NCI-H510A (cell line): ENCODE results near the gene CSGALNACT2.
"Not testable (repeated sequence)": the region's sequence is repeated elsewhere in the genome, so short reads cannot be mapped to it uniquely, and the experiment has no call there.

Source experiments
- DNase-seq: peaks from one replicate; lab custom pipeline; 2025; lab: John Stamatoyannopoulos, UW

CSGALNACT2 gene

GRCh38 chr10:43151371-43151770, 13.1 kb downstream of the CSGALNACT2 start:
- DNase-seq: no peak

GRCh38 chr10:43153901-43154300, 15.7 kb downstream of the CSGALNACT2 start:
- DNase-seq: no peak

GRCh38 chr10:43155221-43155620, 17.0 kb downstream of the CSGALNACT2 start:
- no peak for DNase-seq

DNA sequence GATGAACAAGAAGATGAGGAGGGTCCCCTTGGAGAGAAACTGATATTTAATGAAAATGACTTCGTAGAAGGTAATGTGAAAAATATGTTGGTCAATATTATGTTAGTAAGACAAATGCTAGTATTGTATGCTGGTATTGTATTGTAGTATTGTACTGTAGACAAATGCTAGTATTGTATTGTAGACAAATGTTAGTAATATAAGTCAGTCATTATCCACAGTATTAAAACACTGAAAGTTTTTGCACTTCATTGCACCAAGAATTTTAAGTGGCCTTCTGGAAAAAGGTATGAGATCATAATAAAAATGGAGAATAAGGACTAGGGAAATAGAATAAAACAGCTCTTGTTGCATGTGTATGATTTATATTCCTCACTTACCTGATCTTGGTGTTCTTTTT, 17.5 kb downstream of the CSGALNACT2 start:
- no peak for DNase-seq

DNA sequence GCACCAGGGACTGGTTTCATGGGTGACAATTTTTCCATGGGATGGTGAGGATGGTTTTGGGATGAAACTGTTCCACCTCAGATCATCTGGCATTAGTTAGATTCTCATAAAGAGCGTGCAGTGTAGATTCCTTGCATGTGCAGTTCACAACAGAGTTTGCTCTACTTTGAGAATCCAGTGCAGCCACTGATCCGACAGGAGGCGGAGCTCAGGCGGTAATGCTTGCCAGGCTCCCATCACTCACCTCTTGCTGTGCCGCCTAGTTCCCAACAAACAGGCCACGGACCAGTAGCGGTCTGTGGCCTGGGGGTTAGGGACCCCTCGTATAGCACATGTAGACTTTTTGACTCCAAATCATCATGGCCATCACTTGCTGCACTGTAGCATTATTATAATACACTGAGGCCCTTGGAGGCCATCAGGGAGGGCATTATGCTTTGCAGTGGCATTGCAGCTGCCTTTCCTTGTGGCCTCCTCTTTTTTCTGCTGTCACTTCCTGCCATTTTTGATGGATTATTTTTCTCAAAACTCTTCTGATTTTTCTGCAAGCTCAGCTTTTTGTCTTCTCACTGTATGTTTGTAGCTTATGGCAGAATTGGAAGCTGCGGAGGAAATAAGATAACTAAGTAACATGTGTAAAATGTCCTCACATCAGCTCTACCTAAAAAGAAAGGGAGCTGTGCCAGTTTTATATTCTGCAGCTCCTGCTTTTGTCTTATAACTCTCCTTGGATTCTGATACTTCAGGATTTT, 18.5 kb downstream of the CSGALNACT2 start:
- DNase-seq: no peak

- no peak for DNase-seq
Observed at GRCh38 chr10:43158636-43159035, 20.4 kb downstream of the CSGALNACT2 start.

GRCh38 chr10:43160046-43160920, 22.0 kb downstream of the CSGALNACT2 start:
- no peak for DNase-seq

DNA sequence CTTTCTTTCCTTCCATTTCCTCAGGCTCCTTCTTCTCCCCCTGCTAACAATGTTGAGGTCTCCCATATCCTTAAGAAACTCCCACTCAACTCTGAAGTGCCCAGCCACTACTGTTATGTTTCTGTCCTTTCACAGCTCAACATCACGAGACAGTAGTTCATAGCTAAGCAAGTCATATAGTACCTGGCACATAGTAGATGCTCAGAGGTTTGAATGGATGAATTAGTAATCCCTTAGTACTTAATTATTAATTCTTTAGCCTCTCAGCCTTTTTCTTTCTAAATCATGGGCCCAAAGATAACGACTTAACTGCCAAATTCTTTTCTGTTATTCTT, 22.6 kb downstream of the CSGALNACT2 start:
- no peak for DNase-seq

GRCh38 chr10:43162604-43163003, 24.4 kb downstream of the CSGALNACT2 start:
- DNase-seq: no peak

GRCh38 chr10:43166207-43166879, 28.1 kb downstream of the CSGALNACT2 start:
- no peak for DNase-seq

DNA sequence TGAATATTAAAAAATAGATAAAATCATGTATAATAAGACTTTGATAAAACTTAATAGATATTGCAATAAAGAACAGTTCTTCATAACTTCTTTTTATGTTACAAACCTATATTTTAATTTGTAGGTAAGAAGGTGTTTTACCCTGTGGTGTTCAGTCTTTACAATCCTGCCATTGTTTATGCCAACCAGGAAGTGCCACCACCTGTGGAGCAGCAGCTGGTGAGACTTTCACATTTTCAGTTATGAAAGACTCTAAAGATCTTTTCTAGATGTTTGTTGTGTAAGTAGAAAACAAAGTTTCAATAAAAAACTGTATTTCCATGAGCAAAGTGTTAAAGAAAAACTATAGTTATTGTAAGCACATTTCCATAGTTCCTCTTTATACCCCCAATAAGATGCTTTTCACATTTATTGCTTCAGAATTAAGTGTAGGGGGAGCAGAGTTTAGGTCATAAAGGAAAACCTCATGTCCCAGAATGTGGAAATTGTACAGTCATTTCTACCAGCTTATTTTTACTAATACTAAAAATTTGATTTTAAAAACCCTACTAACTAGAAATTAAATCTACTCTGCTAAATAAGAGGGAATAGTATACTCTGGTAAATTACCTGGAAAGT, 28.7 kb downstream of the CSGALNACT2 start:
- DNase-seq: no peak

GRCh38 chr10:43167498-43167889, 29.2 kb downstream of the CSGALNACT2 start:
- no peak for DNase-seq

GRCh38 chr10:43170491-43170890, 32.2 kb downstream of the CSGALNACT2 start:
- no peak for DNase-seq

GRCh38 chr10:43172645-43173044, 34.4 kb downstream of the CSGALNACT2 start:
- DNase-seq: no peak

GRCh38 chr10:43173120-43173519, 34.9 kb downstream of the CSGALNACT2 start:
- no peak for DNase-seq

DNA sequence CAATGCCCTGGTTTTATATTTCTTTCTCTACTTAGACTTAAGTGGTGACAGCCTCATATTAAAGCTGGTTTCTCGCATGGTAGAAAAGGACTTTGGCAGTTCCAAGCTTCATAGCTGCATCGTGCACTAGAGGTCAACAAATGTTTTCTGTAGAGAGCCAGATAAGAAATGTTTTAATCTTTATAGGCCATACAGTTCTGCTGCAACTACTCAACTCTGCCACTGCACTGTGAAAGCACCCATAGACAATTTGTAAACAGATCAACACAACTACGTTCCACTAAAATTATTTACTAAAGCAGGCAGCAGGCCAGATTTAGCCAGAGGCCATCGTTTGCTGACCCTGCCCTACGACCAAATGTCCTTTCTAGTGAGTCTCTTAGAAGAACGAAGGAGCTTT, 36.7 kb downstream of the CSGALNACT2 start:
- no peak for DNase-seq

- no peak for DNase-seq
Observed at GRCh38 chr10:43176271-43176670, 38.0 kb downstream of the CSGALNACT2 start.

GRCh38 chr10:43177595-43177994, 39.4 kb downstream of the CSGALNACT2 start:
- no peak for DNase-seq

- no peak for DNase-seq
Observed at GRCh38 chr10:43181146-43181545, 42.9 kb downstream of the CSGALNACT2 start.

DNA sequence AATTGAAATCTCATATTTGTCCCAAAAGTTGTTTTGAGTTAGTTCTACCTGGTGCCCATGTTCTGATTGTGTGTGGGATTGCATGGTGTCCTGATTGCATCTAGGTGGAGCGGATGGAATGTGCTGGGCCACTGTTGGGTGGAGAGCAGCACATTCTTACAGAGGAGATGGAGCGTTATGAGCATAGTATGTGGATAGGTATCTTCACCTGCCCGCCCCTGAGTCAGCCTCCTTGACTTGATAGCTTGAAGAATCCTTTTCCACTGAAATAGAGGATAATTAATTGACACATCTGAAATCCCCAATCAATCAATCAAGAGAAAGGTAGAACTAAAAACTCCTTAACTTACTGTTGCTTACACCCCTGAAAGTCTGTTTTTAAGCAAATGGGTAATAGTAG, 45.5 kb downstream of the CSGALNACT2 start:
- DNase-seq: not testable (repeated sequence)

- DNase-seq: no peak
Observed at GRCh38 chr10:43186150-43186549, 47.9 kb downstream of the CSGALNACT2 start.

DNA sequence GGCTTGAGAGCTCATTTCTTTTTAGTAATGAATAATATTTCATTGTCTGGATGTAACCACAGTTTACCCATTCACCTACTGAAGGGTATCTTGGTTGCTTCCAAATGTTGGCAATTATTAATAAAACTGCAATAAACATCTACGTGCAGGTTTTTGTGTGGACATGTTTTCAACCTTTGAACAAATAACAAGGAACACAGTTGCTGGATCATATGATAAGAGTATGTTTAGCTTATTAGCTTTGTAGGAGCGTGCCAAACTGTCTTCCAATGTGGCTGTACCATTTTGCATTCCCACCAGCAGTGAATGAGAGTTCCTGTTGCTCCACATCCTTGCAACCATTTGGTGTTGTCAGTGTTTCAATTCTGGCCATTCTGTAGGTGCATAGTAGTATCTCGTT, 49.0 kb downstream of the CSGALNACT2 start:
- no peak for DNase-seq
